NCI-H146 treated with DMSO at 0.1 percent for 48 hours (cell line): Measurements from ENCODE around the gene USP6.
"Not testable (repeated sequence)": the region's sequence is repeated elsewhere in the genome, so short reads cannot be mapped to it uniquely, and the experiment has no call there.

ENCODE experiments used
- DNase-seq: peaks from one replicate; lab custom pipeline; 2025; ENCODE audit not compliant: unreplicated experiment; lab: John Stamatoyannopoulos, UW

The USP6 gene

GRCh38 chr17:5115673-5116651, at the start of gene USP6:
Gene USP6 (plus strand): TSS chr17:5116032. CDS start chr17:5130368, 14,336 bp downstream.
- DNase-seq: no peak

DNA sequence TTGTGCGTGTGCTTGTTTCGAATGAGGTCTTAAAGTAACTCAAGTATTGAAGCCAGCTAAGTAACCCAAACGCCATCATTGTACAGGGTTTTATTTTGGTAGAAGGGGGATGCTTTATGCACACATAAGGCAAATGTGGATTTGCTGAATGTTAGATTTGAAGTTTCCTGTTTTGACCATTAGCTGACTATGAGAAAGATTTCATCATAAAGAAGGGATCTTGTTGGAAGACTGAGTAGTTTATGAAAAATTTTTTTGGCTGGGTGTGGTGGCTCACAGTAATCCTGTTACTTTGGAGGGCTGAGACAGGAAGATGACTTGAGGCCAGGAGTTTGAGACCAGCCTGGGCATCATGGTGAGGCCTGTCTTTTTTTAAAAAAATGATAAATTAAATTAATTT, 47.6 kb upstream of the USP6 start:
- DNase-seq: no peak

- no peak for DNase-seq
These were observed 46.1 kb upstream of the USP6 start for GRCh38 chr17:5069724-5070123.

GRCh38 chr17:5075472-5075871, 40.4 kb upstream of the USP6 start:
- not testable (repeated sequence) for DNase-seq

DNA sequence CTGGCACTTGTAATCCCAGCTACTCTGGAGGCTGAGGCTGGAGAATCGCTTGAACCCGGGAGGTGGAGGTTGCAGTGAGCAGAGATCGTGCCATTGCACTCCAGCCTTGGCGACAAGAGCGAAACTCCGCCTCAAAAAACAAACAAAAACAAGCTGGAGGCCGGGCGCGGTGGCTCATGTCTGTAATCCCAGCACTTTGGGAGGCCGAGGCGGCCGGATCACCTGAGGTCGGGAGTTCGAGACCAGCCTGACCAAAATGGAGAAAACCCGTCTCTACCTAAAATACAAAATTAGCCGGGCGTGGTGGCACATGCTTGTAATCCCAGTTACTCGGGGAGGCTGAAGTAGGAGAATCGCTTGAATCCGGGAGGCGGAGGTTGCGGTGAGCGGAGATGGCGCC, 38.6 kb upstream of the USP6 start:
- not testable (repeated sequence) for DNase-seq

- DNase-seq: no peak
These were observed 38.1 kb upstream of the USP6 start for GRCh38 chr17:5077781-5078105.

- DNase-seq: peak; percentile 89
These were observed 37.5 kb upstream of the USP6 start, which contains the start of gene ZFP3 for GRCh38 chr17:5078106-5079028. Gene ZFP3 (plus strand): TSS chr17:5078467. CDS start chr17:5091505, 13,038 bp downstream.

DNA sequence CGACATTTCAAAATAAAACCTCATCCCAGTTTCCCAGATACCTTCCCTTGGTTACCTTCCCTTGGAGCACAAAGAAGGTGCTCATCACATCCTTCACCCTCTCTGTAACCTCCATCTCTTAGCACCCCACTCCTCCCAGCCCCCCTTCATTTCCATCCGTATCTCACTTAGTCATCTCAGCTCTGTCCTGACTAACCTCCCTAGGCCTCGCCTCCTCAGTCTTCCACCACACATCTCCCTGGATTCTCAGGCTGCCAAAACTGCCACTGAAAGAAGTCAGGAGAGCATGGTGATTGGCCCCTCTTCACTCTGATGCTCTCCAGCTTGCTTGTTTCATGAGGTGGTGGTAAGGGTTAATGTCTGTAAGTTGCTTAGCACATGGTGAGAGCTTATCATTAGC, 35.2 kb upstream of the USP6 start:
- no peak for DNase-seq

- DNase-seq: no peak
These were observed 23.4 kb upstream of the USP6 start for GRCh38 chr17:5092218-5093010.

DNA sequence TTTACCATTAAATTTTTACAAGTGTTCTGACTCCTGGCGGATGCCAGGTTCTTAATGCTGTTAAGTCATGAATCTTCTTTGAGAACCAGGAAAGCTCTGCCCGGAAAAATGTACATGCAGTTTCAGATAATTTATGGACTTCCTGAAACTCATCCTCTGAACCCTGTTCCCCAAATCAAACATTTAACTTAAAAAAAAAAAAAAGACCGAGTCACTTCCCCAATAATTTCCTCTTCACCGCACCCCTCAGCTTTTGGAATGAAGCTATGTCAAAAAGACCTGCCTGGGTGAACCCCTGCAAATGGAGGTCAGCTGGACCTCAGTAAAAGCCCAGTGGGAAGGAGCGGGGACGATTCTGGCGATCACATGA, 19.1 kb upstream of the USP6 start:
- no peak for DNase-seq

GRCh38 chr17:5097101-5097834, 18.6 kb upstream of the USP6 start:
- peak; percentile 80 for DNase-seq

DNA sequence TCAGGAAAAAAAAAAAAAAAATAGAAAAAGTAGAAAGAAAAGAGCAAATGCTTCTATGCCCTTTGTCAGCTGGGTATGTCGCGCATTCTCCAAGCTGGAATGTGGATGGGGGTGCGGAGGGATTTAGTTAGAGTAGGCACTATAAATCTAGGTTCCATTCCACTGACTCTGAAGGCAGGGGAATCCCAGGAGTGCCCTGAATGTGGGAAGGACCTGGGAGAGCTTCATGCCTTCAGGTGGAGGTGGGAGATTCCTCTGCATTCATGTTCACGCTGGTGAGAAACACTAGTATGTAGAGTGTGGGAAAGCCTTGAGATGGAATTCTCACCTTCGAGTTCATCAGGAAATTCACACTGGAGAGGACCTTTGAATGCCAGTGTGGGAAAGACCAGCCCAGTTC, 16.6 kb upstream of the USP6 start:
- no peak for DNase-seq

DNA sequence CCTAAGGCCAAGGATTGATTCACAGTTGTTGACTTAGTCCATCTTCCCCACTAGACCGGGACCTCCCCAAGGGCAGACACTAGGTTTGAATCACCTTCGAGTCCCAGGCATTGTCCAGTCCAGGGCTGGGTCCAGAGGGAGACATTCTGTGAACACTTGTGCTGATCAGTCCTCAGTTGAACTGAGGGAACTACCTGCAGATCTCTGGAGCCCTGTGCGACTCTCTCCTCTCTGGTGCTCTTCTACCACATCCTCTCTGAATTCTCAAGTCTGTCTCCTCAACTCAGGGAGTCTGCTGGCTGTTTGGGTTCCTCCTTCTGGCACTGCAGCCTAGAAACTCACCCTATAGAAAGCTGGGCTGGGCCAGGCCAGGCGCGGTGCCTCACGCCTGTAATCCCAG, 15.0 kb upstream of the USP6 start:
- no peak for DNase-seq

GRCh38 chr17:5110816-5111215, 5.0 kb upstream of the USP6 start:
- DNase-seq: no peak

- DNase-seq: peak; percentile 93
These were observed 4.2 kb upstream of the USP6 start, which contains the start of gene ZNF232 for GRCh38 chr17:5111402-5112204. Gene ZNF232 (minus strand): TSS chr17:5111878. CDS start chr17:5111822, 56 bp downstream.

DNA sequence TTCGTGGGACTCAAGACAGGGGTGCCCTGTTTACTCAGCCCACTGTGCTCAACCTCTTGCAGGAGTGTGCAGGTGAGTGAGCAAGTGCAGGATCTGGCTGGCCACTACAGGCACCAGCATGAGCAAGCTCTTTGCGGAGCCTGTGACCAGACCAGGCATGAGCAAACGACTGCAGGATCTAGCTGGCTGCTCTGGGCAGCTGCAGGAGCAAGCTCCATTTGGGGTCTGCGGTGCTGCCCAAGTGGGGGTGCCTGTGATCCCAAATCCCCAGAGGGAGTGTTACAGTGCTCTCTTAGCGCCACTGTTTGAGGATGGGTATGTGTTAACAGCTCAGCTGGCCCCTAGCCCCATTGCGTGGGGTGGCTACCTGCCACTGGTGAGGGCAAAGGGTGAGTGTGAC, 2.4 kb downstream of the USP6 start:
- no peak for DNase-seq

- DNase-seq: no peak
These were observed 4.2 kb downstream of the USP6 start for GRCh38 chr17:5120036-5120435.

- not testable (repeated sequence) for DNase-seq
These were observed 4.8 kb downstream of the USP6 start for GRCh38 chr17:5120436-5121185.
